ENCODE data around the gene KMT2C. TPM values are rescaled to one million over a fixed set of nuclear protein-coding genes. Genes with fewer than 3 reads are reported as not detected.
"Not testable (repeated sequence)": the region's sequence is repeated elsewhere in the genome, so short reads cannot be mapped to it uniquely, and the experiment has no call there.

The KMT2C gene
- total and polyA plus RNA-seq, 4 donors, result 6.3 to 35.3 (median 19.3) TPM

DNA sequence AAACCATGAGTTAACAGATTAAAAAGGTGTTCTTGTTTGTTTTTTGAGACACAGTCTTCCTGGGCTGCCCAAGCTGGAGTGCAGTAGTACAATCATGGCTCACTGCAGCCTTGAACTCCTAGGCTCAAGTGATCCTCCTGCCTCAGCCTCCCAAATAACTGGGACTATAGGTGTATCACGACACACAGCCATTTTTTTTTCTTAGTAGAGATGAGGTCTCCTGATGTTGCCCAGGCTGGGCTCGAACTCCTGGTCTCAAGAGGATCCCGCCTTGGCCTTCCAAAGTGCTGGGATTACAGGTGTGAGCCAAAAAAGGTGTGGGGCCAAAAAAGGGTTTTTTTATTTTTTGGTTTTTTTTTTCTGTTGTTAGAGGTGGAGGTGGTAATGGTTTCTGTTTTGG, 29.3 kb downstream of the KMT2C start:
- Histone ChIP-seq H3K27ac (ENCODE audit: low read depth in 1 of 2, low read length in 2 of 2) (no peak overlapping the region), H3K4me3 (ENCODE audit: low read depth in 1 of 3, low read length in 3 of 3) (no peak overlapping the region), H3K9me3 (ENCODE audit: control insufficient read depth in 4 of 4, low read length in 3 of 4) (peaks cover 0 to 2% (median 0%) of the 10 kb centered on the region in 4 donors), H3K4me1 (ENCODE audit: control insufficient read depth in 4 of 4, insufficient read depth in 4 of 4, low read length in 3 of 4) (no peaks in the 10 kb centered on the region), H3K36me3 (ENCODE audit: control insufficient read depth in 4 of 4, insufficient read depth in 3 of 4, low read depth in 1 of 4, low read length in 3 of 4) (no peaks in the 10 kb centered on the region), H3K9ac (ENCODE audit: low read depth in 1 of 2, low read length in 2 of 2) (no peak overlapping the region), H3K27me3 (ENCODE audit: control insufficient read depth in 4 of 4, insufficient read depth in 4 of 4, low read length in 3 of 4) (no peaks in the 10 kb centered on the region)
- TF ChIP-seq, protein P1, sequence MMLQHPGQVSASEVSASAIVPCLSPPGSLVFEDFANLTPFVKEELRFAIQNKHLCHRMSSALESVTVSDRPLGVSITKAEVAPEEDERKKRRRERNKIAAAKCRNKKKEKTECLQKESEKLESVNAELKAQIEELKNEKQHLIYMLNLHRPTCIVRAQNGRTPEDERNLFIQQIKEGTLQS (IDR thresholded peaks at IDR 0.05), result no peak
- TF ChIP-seq, protein P2, sequence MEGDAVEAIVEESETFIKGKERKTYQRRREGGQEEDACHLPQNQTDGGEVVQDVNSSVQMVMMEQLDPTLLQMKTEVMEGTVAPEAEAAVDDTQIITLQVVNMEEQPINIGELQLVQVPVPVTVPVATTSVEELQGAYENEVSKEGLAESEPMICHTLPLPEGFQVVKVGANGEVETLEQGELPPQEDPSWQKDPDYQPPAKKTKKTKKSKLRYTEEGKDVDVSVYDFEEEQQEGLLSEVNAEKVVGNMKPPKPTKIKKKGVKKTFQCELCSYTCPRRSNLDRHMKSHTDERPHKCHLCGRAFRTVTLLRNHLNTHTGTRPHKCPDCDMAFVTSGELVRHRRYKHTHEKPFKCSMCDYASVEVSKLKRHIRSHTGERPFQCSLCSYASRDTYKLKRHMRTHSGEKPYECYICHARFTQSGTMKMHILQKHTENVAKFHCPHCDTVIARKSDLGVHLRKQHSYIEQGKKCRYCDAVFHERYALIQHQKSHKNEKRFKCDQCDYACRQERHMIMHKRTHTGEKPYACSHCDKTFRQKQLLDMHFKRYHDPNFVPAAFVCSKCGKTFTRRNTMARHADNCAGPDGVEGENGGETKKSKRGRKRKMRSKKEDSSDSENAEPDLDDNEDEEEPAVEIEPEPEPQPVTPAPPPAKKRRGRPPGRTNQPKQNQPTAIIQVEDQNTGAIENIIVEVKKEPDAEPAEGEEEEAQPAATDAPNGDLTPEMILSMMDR (IDR thresholded peaks at IDR 0.05; ENCODE audit: low read depth, low read length, missing input control), result no peak
- TF ChIP-seq GABPA (IDR thresholded peaks at IDR 0.05 in 1 of 2, conservative IDR thresholded peaks at IDR 0.05 in 1 of 2), result no peak
- TF ChIP-seq RAD21 (IDR thresholded peaks at IDR 0.05), result no peak
- TF ChIP-seq FOXA1 (IDR thresholded peaks at IDR 0.05), result no peak
- TF ChIP-seq, protein P3, sequence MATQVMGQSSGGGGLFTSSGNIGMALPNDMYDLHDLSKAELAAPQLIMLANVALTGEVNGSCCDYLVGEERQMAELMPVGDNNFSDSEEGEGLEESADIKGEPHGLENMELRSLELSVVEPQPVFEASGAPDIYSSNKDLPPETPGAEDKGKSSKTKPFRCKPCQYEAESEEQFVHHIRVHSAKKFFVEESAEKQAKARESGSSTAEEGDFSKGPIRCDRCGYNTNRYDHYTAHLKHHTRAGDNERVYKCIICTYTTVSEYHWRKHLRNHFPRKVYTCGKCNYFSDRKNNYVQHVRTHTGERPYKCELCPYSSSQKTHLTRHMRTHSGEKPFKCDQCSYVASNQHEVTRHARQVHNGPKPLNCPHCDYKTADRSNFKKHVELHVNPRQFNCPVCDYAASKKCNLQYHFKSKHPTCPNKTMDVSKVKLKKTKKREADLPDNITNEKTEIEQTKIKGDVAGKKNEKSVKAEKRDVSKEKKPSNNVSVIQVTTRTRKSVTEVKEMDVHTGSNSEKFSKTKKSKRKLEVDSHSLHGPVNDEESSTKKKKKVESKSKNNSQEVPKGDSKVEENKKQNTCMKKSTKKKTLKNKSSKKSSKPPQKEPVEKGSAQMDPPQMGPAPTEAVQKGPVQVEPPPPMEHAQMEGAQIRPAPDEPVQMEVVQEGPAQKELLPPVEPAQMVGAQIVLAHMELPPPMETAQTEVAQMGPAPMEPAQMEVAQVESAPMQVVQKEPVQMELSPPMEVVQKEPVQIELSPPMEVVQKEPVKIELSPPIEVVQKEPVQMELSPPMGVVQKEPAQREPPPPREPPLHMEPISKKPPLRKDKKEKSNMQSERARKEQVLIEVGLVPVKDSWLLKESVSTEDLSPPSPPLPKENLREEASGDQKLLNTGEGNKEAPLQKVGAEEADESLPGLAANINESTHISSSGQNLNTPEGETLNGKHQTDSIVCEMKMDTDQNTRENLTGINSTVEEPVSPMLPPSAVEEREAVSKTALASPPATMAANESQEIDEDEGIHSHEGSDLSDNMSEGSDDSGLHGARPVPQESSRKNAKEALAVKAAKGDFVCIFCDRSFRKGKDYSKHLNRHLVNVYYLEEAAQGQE (IDR thresholded peaks at IDR 0.05), result no peak
- TF ChIP-seq JUND (IDR thresholded peaks at IDR 0.05), result no peak
- no peak for TF ChIP-seq YY1 (IDR thresholded peaks at IDR 0.05)
- no peak for TF ChIP-seq SP1 (IDR thresholded peaks at IDR 0.05)
- no peak for DNase-seq (ENCODE audit: low spot score)
- WGBS, result 27% methylated on average over 3 of the region's 3 CpGs

DNA sequence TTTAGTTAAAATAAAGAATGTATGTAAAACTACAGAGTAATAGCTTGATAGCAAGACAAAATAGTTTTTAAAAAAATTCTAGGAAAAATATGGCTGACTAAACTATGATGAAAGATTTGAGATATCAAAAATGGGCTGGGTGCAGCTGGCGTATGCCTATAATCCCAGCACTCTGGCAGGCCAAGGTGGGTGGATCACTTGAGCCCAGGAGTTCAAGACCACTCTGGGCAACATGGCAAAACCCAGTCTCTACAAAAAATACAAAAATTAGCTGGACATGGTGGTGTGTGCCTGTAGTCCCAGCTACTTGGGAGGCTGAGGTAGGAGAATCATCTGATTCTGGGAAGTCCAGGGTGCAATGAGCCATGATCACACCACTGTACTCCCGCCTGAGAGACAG, 29.8 kb downstream of the KMT2C start:
- DNase-seq (ENCODE audit: low spot score); H3K27ac ChIP-seq (ENCODE audit: low read depth in 1 of 2, low read length in 2 of 2); H3K36me3 ChIP-seq (ENCODE audit: control insufficient read depth in 4 of 4, insufficient read depth in 3 of 4, low read depth in 1 of 4, low read length in 3 of 4); H3K27me3 ChIP-seq (ENCODE audit: control insufficient read depth in 4 of 4, insufficient read depth in 4 of 4, low read length in 3 of 4); H3K4me1 ChIP-seq (ENCODE audit: control insufficient read depth in 4 of 4, insufficient read depth in 4 of 4, low read length in 3 of 4); H3K9me3 ChIP-seq (ENCODE audit: control insufficient read depth in 4 of 4, low read length in 3 of 4); H3K9ac ChIP-seq (ENCODE audit: low read depth in 1 of 2, low read length in 2 of 2); H3K4me3 ChIP-seq (ENCODE audit: low read depth in 1 of 3, low read length in 3 of 3): not testable (repeated sequence)
- 52% methylated on average over 2 of the region's 2 CpGs for WGBS

DNA sequence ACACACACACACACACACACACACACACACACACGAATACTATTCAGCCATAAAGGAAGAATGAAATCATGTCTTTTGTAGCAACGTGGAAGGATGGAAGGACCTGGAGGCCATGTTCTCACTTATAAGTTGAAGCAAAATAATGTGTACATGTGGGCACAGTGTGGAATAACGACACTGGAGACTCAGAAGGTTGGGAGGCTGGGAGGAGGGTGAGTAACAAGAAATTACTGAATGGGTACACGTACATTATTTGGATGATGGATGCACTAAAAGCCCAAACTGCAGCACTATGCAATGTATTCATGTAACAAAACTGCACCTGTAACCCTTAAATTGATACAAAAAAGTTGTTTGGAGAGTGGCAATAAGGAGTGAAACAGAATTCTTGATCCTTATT, 32.1 kb downstream of the KMT2C start:
- H3K36me3 ChIP-seq (ENCODE audit: control insufficient read depth in 4 of 4, insufficient read depth in 3 of 4, low read depth in 1 of 4, low read length in 3 of 4), result no peaks in the 10 kb centered on the region
- WGBS, result 40% methylated on average over 4 of the region's 4 CpGs
- no peaks in the 10 kb centered on the region for H3K27me3 ChIP-seq (ENCODE audit: control insufficient read depth in 4 of 4, insufficient read depth in 4 of 4, low read length in 3 of 4)
- TF ChIP-seq TAF1 (conservative IDR thresholded peaks at IDR 0.05) (no peak), FOXA2 (IDR thresholded peaks at IDR 0.05) (no peak)
- H3K4me3 ChIP-seq (ENCODE audit: low read depth in 1 of 3, low read length in 3 of 3), result no peak overlapping the region
- peaks cover 0 to 2% (median 0%) of the 10 kb centered on the region in 4 donors for H3K9me3 ChIP-seq (ENCODE audit: control insufficient read depth in 4 of 4, low read length in 3 of 4)
- H3K9ac ChIP-seq (ENCODE audit: low read depth in 1 of 2, low read length in 2 of 2), result no peak overlapping the region
- no peak for DNase-seq (ENCODE audit: low spot score)
- no peaks in the 10 kb centered on the region for H3K4me1 ChIP-seq (ENCODE audit: control insufficient read depth in 4 of 4, insufficient read depth in 4 of 4, low read length in 3 of 4)
- no peak overlapping the region for H3K27ac ChIP-seq (ENCODE audit: low read depth in 1 of 2, low read length in 2 of 2)

All from liver (tissue), 9 donors.